Parathyroid adenoma (tissue), 2 donors: ENCODE measurements around the gene GRHL1.

Experiments used
- H2AFZ ChIP-seq: fragments of 300-600 bp; sonication (generic); one replicate; pipeline ENCODE4 v1.7.0; 2017; ENCODE audit warnings: antibody characterized with exemption, mild to moderate bottlenecking
- H3K27ac ChIP-seq: fragments of 300-600 bp; sonication (generic); one replicate; pipeline ENCODE4 v1.7.0; 2017
- H3K27me3 ChIP-seq: fragments of 300-600 bp; sonication (generic); one replicate; pipeline ENCODE4 v1.7.0; 2017; ENCODE audit warnings: low read length; ENCODE audit not compliant: control insufficient read depth, insufficient read depth
- H3K36me3 ChIP-seq: fragments of 300-600 bp; sonication (generic); one replicate; pipeline ENCODE4 v1.7.0; 2017; ENCODE audit warnings: low read length; ENCODE audit not compliant: control insufficient read depth, insufficient read depth
- H3K4me1 ChIP-seq: fragments of 300-600 bp; sonication (generic); one replicate; pipeline ENCODE4 v1.7.0; 2017; ENCODE audit warnings: control low read depth
- H3K4me2 ChIP-seq: fragments of 300-600 bp; sonication (generic); one replicate; pipeline ENCODE4 v1.7.0; 2017; ENCODE audit warnings: low read length
- H3K4me3 ChIP-seq: fragments of 300-600 bp; sonication (generic); one replicate; pipeline ENCODE4 v1.7.0; 2017; ENCODE audit warnings: low read depth, low read length
- H3K79me2 ChIP-seq: fragments of 300-600 bp; sonication (generic); one replicate; pipeline ENCODE4 v1.7.0; 2017; ENCODE audit warnings: control low read depth
- H3K9ac ChIP-seq: fragments of 300-600 bp; sonication (generic); one replicate; pipeline ENCODE4 v1.7.0; 2017; ENCODE audit warnings: mild to moderate bottlenecking
- H3K9me3 ChIP-seq: fragments of 300-600 bp; sonication (generic); one replicate; pipeline ENCODE4 v1.7.0; 2017; ENCODE audit warnings: low read length; ENCODE audit not compliant: control insufficient read depth
- TF ChIP-seq, protein P1 (sequence below): fragments of 300-600 bp; sonication (generic); IDR thresholded peaks from one replicate; pipeline ENCODE4 v1.7.0; 2017; ENCODE audit warnings: antibody characterized with exemption, mild to moderate bottlenecking
- donor health status: primary hyperparathyroidism.

GRHL1 gene

GRCh38 chr2:9941196-9941995 lies 10.1 kb upstream of the GRHL1 start:
- Histone ChIP-seq H3K4me2 (no peak overlapping the region), H3K9ac (no peak overlapping the region), H2AFZ (peak overlapping the region; percentile 25), H3K27ac (no peak overlapping the region), H3K79me2 (no peaks in the 10 kb centered on the region), H3K4me3 (no peak overlapping the region), H3K36me3 (no peaks in the 10 kb centered on the region), H3K9me3 (no peaks in the 10 kb centered on the region), H3K27me3 (no peaks in the 10 kb centered on the region), H3K4me1 (no peaks in the 10 kb centered on the region)
- TF ChIP-seq, protein P1, sequence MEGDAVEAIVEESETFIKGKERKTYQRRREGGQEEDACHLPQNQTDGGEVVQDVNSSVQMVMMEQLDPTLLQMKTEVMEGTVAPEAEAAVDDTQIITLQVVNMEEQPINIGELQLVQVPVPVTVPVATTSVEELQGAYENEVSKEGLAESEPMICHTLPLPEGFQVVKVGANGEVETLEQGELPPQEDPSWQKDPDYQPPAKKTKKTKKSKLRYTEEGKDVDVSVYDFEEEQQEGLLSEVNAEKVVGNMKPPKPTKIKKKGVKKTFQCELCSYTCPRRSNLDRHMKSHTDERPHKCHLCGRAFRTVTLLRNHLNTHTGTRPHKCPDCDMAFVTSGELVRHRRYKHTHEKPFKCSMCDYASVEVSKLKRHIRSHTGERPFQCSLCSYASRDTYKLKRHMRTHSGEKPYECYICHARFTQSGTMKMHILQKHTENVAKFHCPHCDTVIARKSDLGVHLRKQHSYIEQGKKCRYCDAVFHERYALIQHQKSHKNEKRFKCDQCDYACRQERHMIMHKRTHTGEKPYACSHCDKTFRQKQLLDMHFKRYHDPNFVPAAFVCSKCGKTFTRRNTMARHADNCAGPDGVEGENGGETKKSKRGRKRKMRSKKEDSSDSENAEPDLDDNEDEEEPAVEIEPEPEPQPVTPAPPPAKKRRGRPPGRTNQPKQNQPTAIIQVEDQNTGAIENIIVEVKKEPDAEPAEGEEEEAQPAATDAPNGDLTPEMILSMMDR: no peak

GRCh38 chr2:9941996-9942390 lies 9.5 kb upstream of the GRHL1 start:
- TF ChIP-seq, protein P1: no peak
- no peak overlapping the region for H3K27ac ChIP-seq

DNA sequence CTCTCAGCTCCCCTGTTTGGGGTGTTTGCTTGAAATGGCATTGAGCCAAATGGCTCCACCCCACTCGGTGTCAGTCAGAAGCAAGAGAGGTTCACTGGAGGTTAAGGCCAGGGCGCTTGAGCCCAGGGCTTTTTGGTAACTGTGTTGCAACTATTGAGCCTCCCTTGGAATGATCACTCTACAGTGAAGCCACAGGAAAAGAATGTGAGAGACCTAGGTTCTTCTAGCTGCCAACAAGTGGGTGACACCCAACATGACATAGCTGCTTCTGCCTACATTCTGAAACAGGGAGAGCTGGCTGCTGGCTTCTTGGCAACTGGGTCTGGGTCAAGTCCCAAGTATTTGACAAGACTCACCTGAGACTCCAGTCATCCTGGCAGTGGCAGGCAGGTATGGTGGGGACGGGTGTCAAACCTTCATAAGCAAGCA lies 7.1 kb upstream of the GRHL1 start:
- Histone ChIP-seq H3K4me1 (no peaks in the 10 kb centered on the region), H3K27ac (no peak overlapping the region), H3K9me3 (no peaks in the 10 kb centered on the region), H2AFZ (no peak overlapping the region), H3K36me3 (no peaks in the 10 kb centered on the region), H3K4me3 (no peak overlapping the region), H3K79me2 (no peaks in the 10 kb centered on the region), H3K4me2 (no peak overlapping the region), H3K9ac (no peak overlapping the region), H3K27me3 (no peaks in the 10 kb centered on the region)
- TF ChIP-seq, protein P1: no peak

More at GRCh38 chr2:9941996-9942390, 9.5 kb upstream of the GRHL1 start:
- H3K4me1 ChIP-seq: no peaks in the 10 kb centered on the region
- no peaks in the 10 kb centered on the region for H3K79me2 ChIP-seq
- H3K4me2 ChIP-seq: no peak overlapping the region
- H3K4me3 ChIP-seq: no peak overlapping the region
- no peak overlapping the region for H3K9ac ChIP-seq
- no peaks in the 10 kb centered on the region for H3K27me3 ChIP-seq
- H2AFZ ChIP-seq: peak overlapping the region; percentile 1
- no peaks in the 10 kb centered on the region for H3K36me3 ChIP-seq
- no peaks in the 10 kb centered on the region for H3K9me3 ChIP-seq

GRCh38 chr2:9945596-9945995 lies 5.9 kb upstream of the GRHL1 start:
- Histone ChIP-seq H3K4me3 (no peak overlapping the region), H3K27ac (no peak overlapping the region), H3K79me2 (no peaks in the 10 kb centered on the region), H3K4me2 (no peak overlapping the region), H3K9ac (no peak overlapping the region), H3K27me3 (no peaks in the 10 kb centered on the region), H2AFZ (no peak overlapping the region), H3K9me3 (no peaks in the 10 kb centered on the region), H3K36me3 (no peaks in the 10 kb centered on the region), H3K4me1 (no peaks in the 10 kb centered on the region)
- TF ChIP-seq, protein P1: no peak

DNA sequence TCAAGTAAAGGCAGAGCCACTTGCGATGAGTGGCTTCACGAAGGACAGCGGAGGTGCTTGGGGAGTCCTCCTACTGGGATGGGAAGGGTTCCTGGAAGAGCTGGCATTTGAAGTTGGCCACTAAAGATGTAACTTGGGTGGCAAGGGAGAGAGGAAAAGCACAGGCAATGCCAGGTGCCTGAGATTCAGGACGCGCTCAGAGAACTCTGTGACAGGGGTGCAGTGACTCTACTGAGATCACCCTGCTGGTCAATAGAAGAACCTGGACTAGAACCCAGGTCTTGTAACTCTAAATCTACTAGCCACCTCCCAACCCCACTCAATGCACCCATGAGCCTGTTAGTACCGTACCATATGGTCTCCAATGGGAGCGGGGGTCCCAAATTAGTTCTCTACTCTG lies 5.4 kb upstream of the GRHL1 start:
- Histone ChIP-seq H3K27me3 (no peaks in the 10 kb centered on the region), H3K9me3 (no peaks in the 10 kb centered on the region), H3K27ac (no peak overlapping the region), H3K4me3 (no peak overlapping the region), H3K79me2 (no peaks in the 10 kb centered on the region), H3K9ac (no peak overlapping the region), H3K36me3 (no peaks in the 10 kb centered on the region), H3K4me2 (no peak overlapping the region), H2AFZ (no peak overlapping the region), H3K4me1 (no peaks in the 10 kb centered on the region)
- TF ChIP-seq, protein P1: no peak
